ENCODE measurements around the gene YBX1. TPM values are rescaled to one million over a fixed set of nuclear protein-coding genes. Genes with fewer than 3 reads are reported as not detected.

Gene YBX1
- total and polyA plus RNA-seq, 2 experiments from 2014 or later = 358 to 1,046 TPM

DNA sequence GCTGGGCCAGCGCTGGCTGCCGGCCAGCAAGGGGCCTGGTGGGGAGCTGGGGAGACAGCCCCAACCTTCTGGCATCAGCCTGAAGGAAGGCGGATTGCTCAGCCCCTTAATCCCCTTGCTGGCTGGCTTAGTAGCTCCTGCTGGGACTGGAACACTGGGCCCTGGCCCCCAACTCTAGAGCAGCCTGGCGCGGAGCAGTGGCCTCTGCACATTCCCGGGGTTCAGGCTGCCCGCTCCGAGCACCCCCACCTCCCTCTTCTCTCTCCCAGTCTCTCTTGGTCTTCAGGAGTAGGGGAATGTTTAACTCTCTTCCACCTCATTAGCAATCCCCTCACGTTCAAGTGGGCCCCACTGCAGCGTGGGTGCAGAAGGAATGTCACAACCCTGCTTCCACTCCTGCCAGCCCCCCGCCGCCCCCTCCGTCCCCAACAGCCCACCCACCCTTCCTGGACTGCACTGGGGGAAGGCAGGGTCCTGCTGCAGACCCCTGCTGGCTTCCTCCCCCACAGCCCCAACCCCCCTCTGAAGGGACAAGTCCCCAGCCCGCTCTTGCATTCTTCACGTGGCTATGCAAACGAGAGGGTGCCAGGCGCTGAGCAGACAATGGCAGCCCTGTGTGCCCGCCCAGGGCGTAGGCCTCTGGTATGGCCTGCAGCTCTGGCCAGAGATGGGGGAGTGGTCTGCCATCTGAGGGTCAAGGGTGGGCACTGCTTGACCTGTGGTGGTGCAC, 58.8 kb downstream of the YBX1 start:
- Histone ChIP-seq H3K4me3 (no peak overlapping the region), H3K27ac (no peak overlapping the region), H3K4me1 (ENCODE audit: low read depth) (peaks cover 14% of the 10 kb centered on the region), H3K9me3 (ENCODE audit: low read depth) (no peaks in the 10 kb centered on the region), H3K36me3 (peaks cover 4% of the 10 kb centered on the region), H3K27me3 (no peaks in the 10 kb centered on the region)
- TF ChIP-seq, protein P1, sequence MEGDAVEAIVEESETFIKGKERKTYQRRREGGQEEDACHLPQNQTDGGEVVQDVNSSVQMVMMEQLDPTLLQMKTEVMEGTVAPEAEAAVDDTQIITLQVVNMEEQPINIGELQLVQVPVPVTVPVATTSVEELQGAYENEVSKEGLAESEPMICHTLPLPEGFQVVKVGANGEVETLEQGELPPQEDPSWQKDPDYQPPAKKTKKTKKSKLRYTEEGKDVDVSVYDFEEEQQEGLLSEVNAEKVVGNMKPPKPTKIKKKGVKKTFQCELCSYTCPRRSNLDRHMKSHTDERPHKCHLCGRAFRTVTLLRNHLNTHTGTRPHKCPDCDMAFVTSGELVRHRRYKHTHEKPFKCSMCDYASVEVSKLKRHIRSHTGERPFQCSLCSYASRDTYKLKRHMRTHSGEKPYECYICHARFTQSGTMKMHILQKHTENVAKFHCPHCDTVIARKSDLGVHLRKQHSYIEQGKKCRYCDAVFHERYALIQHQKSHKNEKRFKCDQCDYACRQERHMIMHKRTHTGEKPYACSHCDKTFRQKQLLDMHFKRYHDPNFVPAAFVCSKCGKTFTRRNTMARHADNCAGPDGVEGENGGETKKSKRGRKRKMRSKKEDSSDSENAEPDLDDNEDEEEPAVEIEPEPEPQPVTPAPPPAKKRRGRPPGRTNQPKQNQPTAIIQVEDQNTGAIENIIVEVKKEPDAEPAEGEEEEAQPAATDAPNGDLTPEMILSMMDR (IDR thresholded peaks at IDR 0.05; ENCODE audit: low read depth, low read length) = no peak
- DNase-seq (ENCODE audit: low read depth in 1 of 2, low spot score in 1 of 2) = no peak

DNA sequence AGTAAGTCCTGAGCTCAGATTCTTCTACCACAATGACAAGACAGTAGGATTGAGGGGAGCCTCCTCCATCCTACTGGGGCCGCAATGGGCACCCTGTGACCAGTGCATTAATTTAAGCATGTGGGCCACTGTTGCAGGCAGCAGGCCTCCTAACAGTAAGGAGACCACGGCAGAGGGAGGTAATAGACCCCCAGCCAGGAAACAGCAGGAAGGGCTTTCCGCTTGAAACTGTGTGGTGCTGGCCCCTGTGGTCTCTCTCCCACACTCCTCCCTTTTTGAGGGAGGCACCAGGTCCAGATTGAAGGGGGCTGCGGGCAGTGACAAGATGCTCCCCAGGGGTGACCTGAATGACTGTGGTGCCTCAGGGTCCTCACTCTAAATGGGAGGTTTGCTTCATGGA, 59.5 kb downstream of the YBX1 start:
- Histone ChIP-seq H3K36me3 (peaks cover 9% of the 10 kb centered on the region), H3K4me3 (no peak overlapping the region), H3K4me1 (ENCODE audit: low read depth) (peaks cover 14% of the 10 kb centered on the region), H3K27me3 (no peaks in the 10 kb centered on the region), H3K27ac (no peak overlapping the region), H3K9me3 (ENCODE audit: low read depth) (no peaks in the 10 kb centered on the region)
- TF ChIP-seq, protein P1 (IDR thresholded peaks at IDR 0.05; ENCODE audit: low read depth, low read length) = no peak
- DNase-seq (ENCODE audit: low read depth in 1 of 2, low spot score in 1 of 2) = no peak

DNA sequence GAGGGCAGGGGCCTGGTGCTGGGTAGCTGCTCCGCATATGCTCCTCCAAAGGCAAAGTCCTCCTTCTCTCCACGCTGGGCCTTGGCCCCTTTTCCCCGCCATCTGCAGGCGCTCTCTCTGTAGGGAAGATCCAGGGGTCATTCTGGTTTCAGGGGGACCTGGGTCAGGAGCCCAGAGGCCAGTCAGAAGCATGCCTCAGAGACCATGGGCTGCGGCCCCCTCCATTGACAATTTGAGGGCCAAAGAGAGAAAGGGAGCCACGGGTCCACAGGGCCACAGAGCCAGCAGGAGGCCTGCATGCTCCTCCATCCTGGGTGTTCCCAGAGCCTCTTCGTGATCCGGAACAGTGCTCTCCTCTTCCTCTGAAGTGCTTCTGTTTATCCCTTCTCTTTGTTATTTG, 59.9 kb downstream of the YBX1 start:
- TF ChIP-seq, protein P1 (IDR thresholded peaks at IDR 0.05; ENCODE audit: low read depth, low read length) = no peak
- Histone ChIP-seq H3K4me1 (ENCODE audit: low read depth) (peaks cover 14% of the 10 kb centered on the region), H3K27me3 (no peaks in the 10 kb centered on the region), H3K27ac (no peak overlapping the region), H3K36me3 (peaks cover 9% of the 10 kb centered on the region), H3K4me3 (no peak overlapping the region), H3K9me3 (ENCODE audit: low read depth) (no peaks in the 10 kb centered on the region)
- DNase-seq (ENCODE audit: low read depth in 1 of 2, low spot score in 1 of 2) = no peak

DNA sequence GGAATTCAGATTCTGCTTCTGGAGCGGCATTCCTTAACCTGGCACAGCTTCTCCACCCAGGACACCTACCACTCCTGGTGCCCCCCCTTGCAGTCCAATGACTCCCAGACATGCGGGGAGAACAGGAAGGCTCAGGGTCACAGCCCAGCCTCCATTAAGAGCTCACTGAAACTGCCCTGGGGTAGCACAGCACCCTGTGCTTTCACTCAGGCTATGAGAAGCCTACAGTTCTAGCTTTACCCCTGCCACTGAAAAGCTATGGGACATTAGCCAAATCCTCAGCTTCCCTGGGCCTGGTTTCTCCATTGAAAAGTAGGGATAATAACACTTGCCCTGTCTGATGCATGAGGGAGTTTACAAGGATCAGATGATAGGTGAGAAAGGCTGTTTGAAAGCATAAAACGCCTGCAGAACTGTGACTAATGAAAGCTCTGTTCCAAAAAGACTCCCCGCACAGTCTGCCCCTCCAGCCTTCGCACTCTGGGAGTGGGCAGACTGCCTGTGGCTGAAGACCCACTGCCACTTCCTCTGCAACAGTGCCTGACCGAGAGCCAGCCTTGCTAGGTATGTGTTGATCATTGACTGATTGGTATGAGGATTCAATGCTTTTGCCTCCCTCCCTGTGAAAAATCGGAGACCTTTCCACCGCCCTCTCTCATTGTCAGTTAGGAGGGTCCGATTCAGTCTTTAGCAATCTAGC, 60.5 kb downstream of the YBX1 start:
- TF ChIP-seq, protein P1 (IDR thresholded peaks at IDR 0.05; ENCODE audit: low read depth, low read length) = no peak
- Histone ChIP-seq H3K27me3 (no peaks in the 10 kb centered on the region), H3K4me3 (no peak overlapping the region), H3K9me3 (ENCODE audit: low read depth) (no peaks in the 10 kb centered on the region), H3K36me3 (peaks cover 9% of the 10 kb centered on the region), H3K27ac (no peak overlapping the region), H3K4me1 (ENCODE audit: low read depth) (peaks cover 20% of the 10 kb centered on the region)
- DNase-seq (ENCODE audit: low read depth in 1 of 2, low spot score in 1 of 2) = no peak

DNA sequence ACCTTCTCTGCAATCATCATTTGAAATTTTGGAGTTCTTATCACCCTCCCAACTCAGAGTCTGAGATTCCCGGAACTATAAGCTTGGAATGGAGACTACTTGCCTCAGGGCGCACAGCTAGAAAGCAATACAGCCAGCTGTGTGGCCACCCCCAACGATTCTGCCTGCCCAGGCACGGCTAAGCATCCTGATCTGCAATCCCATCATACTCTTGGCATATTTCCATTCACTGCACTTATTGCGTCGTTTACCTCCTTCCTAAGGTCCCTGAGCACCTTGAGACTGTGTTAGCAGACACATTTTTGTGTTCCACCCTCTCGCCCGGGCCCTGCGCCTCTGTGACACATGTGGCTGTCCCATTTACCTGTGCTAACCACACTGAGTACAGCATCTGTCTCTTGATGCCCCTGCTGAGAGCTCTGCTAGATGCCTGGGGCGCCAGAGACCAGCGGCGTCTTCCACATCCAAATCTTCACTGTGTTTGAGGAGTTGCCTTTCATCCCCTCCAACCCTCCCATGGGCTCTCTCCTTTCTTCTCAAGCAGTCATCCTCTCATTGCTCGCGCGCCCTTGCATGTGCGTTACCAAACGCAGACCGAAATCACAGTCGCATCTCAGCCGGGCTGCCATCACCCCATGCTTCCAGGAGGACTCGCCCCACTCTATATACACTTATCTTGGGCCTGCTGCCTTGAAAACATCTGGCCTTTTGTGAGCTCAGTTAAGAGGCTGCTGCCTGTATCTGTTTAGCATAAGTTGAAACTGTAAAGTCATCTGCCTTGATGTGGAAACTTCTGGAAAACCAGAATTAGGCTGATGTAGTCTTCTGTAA, 61.3 kb downstream of the YBX1 start:
- no peak overlapping the region for H3K27ac ChIP-seq
- no peak for DNase-seq (ENCODE audit: low read depth in 1 of 2, low spot score in 1 of 2)
- TF ChIP-seq, protein P1 (IDR thresholded peaks at IDR 0.05; ENCODE audit: low read depth, low read length) = no peak

More for the DNA sequence above, 61.3 kb downstream of the YBX1 start:
- H3K36me3 ChIP-seq = peaks cover 9% of the 10 kb centered on the region
- no peak overlapping the region for H3K4me3 ChIP-seq
- H3K27me3 ChIP-seq = no peaks in the 10 kb centered on the region
- no peaks in the 10 kb centered on the region for H3K9me3 ChIP-seq (ENCODE audit: low read depth)
- peaks cover 20% of the 10 kb centered on the region for H3K4me1 ChIP-seq (ENCODE audit: low read depth)

All from cardiac muscle cell (in vitro differentiated cells and primary cell).